ENCODE results near the gene GRM7.
"Not testable (repeated sequence)": the region's sequence is repeated elsewhere in the genome, so short reads cannot be mapped to it uniquely, and the experiment has no call there.

Gene GRM7

DNA sequence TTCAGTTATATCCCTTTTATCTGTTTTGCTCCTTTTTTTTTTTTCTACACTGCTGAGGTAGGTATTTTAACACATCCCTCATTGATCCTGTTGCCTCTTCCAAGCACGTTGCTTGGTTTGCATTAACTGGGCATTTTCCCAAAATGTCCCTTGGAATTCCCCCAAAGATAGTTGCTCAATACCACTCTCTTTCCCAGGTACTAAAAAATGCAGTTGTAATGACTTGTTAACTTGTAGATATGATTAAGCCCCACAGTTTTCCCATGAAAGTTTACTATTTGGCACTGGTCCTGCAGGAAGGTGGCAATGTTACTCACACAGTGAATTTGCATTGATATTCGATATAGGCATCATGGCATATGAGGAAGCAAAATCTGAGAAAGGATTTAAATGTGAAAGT, 67.1 kb downstream of the GRM7 start:
- Histone ChIP-seq H3K27ac (no peak overlapping the region), H3K9me3 (ENCODE audit: severe bottlenecking) (no peaks in the 10 kb centered on the region), H3K4me3 (ENCODE audit: low read depth, low read length) (no peak overlapping the region), H3K36me3 (no peaks in the 10 kb centered on the region), H3K27me3 (ENCODE audit: insufficient read depth, low read depth, severe bottlenecking) (no peaks in the 10 kb centered on the region)
- no peak for DNase-seq
- TF ChIP-seq, protein P1, sequence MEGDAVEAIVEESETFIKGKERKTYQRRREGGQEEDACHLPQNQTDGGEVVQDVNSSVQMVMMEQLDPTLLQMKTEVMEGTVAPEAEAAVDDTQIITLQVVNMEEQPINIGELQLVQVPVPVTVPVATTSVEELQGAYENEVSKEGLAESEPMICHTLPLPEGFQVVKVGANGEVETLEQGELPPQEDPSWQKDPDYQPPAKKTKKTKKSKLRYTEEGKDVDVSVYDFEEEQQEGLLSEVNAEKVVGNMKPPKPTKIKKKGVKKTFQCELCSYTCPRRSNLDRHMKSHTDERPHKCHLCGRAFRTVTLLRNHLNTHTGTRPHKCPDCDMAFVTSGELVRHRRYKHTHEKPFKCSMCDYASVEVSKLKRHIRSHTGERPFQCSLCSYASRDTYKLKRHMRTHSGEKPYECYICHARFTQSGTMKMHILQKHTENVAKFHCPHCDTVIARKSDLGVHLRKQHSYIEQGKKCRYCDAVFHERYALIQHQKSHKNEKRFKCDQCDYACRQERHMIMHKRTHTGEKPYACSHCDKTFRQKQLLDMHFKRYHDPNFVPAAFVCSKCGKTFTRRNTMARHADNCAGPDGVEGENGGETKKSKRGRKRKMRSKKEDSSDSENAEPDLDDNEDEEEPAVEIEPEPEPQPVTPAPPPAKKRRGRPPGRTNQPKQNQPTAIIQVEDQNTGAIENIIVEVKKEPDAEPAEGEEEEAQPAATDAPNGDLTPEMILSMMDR (IDR thresholded peaks at IDR 0.05; ENCODE audit: low read depth, low read length), result no peak

DNA sequence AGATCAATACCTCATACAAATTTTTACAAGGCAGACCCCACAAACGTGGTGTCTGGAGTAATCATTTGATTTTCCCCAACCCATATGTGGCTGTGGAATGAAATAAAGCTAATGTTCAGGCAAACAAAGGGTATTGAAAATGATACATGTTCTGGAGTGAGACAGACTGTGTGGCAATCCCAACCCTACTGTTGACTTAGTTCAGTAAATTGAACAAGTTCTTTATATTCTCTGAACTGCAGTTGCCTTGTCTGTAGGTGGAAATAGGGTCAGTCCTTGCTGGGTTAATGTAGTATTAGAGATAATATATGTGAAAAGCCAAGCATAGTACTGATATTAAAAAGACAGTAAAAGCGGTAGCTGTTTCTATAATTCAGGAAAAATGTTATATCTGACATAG, 69.0 kb downstream of the GRM7 start:
- Histone ChIP-seq H3K27ac (no peak overlapping the region), H3K27me3 (ENCODE audit: insufficient read depth, low read depth, severe bottlenecking) (no peaks in the 10 kb centered on the region)

DNA sequence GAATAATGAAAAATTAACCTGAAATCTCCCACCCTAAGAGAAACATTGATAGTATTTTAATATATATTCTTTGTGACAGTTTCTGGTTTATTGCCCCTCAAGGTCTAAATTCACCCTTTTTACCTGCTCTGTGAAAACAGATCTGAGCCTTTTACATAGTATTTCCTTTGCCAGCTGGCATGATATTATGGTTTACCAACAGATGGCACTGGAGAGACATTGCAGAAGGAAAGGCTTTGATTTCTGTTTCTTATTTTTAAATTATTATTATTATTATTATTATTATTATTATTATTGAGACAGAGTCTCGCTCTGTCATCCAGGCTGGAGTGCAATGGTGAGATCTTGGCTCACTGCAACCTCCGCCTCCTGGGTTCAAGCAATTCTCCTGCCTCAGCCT, 74.5 kb downstream of the GRM7 start:
- not testable (repeated sequence) for DNase-seq; H3K4me3 ChIP-seq (ENCODE audit: low read depth, low read length); H3K27ac ChIP-seq; H3K9me3 ChIP-seq (ENCODE audit: severe bottlenecking); H3K36me3 ChIP-seq; H3K27me3 ChIP-seq (ENCODE audit: insufficient read depth, low read depth, severe bottlenecking)
- TF ChIP-seq, protein P1 (IDR thresholded peaks at IDR 0.05; ENCODE audit: low read depth, low read length), result 0 out of 2 replicates have a peak, but pooled peaks have one; percentile 18

More for the DNA sequence above, 69.0 kb downstream of the GRM7 start:
- Histone ChIP-seq H3K9me3 (ENCODE audit: severe bottlenecking) (no peaks in the 10 kb centered on the region), H3K36me3 (no peaks in the 10 kb centered on the region), H3K4me3 (ENCODE audit: low read depth, low read length) (no peak overlapping the region)
- TF ChIP-seq, protein P1 (IDR thresholded peaks at IDR 0.05; ENCODE audit: low read depth, low read length), result no peak
- no peak for DNase-seq

DNA sequence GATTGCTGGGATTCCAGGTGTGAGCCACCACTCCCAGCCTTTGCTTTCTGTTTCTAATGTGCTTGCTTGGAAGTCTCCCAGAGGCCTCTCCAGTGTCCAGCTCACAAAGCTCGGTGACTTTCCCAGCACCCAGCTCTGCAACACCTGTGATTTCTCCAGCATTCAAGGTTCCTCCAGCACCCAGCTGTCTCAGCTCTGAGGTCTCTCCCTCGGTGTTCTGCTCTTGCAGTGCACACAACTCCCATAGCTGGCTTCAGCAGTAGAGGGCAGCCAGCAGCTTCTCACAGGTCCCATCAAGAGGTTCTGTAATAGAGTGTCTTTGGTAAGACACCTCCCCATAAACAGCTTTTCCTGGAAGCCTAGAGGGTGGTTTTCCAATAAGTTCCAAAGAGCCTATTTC, 75.1 kb downstream of the GRM7 start:
- no peak for DNase-seq
- no peak overlapping the region for H3K4me3 ChIP-seq (ENCODE audit: low read depth, low read length)
- peaks cover 5% of the 10 kb centered on the region for H3K9me3 ChIP-seq (ENCODE audit: severe bottlenecking)
- no peak overlapping the region for H3K27ac ChIP-seq
- TF ChIP-seq, protein P1 (IDR thresholded peaks at IDR 0.05; ENCODE audit: low read depth, low read length), result no peak
- no peaks in the 10 kb centered on the region for H3K36me3 ChIP-seq
- H3K27me3 ChIP-seq (ENCODE audit: insufficient read depth, low read depth, severe bottlenecking), result no peaks in the 10 kb centered on the region

DNA sequence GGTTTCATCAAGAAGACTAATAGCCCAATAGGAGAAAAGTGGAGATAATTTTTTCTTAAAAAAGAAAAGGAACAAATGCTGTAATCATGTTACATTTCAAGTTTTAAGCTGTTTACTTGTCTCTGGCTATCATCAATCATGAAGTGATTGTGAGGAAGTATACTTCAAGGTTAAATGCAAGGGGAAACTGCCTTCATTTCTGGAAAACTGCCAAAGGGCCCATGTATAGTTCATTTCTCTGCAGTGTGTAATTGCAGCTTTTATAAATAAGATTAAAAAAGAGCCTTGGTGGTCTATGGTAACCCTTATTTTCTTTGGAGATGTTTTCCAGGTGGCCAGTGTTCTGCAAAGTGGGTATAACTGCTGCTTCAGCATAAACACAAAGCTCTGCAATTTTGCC, 101.9 kb downstream of the GRM7 start:
- Histone ChIP-seq H3K9me3 (ENCODE audit: severe bottlenecking) (no peaks in the 10 kb centered on the region), H3K27ac (no peak overlapping the region), H3K36me3 (no peaks in the 10 kb centered on the region), H3K27me3 (ENCODE audit: insufficient read depth, low read depth, severe bottlenecking) (no peaks in the 10 kb centered on the region), H3K4me3 (ENCODE audit: low read depth, low read length) (no peak overlapping the region)
- no peak for DNase-seq
- TF ChIP-seq, protein P1 (IDR thresholded peaks at IDR 0.05; ENCODE audit: low read depth, low read length), result no peak

DNA sequence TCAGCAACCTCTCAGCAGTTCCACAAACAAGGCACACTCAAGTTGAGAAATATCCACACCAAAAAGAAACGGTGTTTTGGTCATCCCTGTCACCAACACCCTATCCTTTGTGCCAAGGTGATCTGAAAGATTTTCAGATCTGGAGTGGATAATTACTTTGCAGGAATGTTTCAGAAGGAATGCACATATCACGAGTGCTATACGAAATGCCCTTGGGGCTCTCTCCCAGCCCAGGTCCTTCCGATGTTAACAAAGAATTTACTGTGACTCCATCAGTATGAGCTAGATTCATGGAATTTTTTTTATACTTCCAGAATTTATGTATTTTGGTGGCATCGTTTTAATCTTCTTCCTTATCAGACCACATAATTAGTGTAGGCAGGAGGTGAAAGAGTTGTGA, 105.0 kb downstream of the GRM7 start:
- Histone ChIP-seq H3K36me3 (no peaks in the 10 kb centered on the region), H3K27me3 (ENCODE audit: insufficient read depth, low read depth, severe bottlenecking) (no peaks in the 10 kb centered on the region), H3K9me3 (ENCODE audit: severe bottlenecking) (no peaks in the 10 kb centered on the region), H3K4me3 (ENCODE audit: low read depth, low read length) (no peak overlapping the region), H3K27ac (no peak overlapping the region)
- TF ChIP-seq, protein P1 (IDR thresholded peaks at IDR 0.05; ENCODE audit: low read depth, low read length), result no peak
- no peak for DNase-seq
